Right atrium auricular region (tissue), 2 donors: ENCODE results near the gene SPATA2. TPM values are rescaled to one million over a fixed set of nuclear protein-coding genes. Genes with fewer than 3 reads are reported as not detected.

Experiments used
- DNase-seq: peaks from one replicate; pipeline ENCODE4 v3.0.0-alpha.2; 2019; ENCODE audit warnings: low spot score
- H3K27ac ChIP-seq, 2 donors: fragments of 200-600 bp; sonication (generic); 1 replicate in 1 of 2; 2 replicates in 1 of 2; pipeline ENCODE4 v1.5.1; 2016 to 2019
- H3K27me3 ChIP-seq, 2 donors: fragments of 200-600 bp; sonication (generic); one replicate each; pipeline versions ENCODE4 v1.5.1 to v1.6.0; 2017 to 2019
- H3K36me3 ChIP-seq: fragments of 200-600 bp; sonication (generic); one replicate; pipeline ENCODE4 v1.5.1; 2016
- H3K4me1 ChIP-seq, 2 donors: fragments of 200-600 bp; sonication (generic); one replicate each; pipeline versions ENCODE4 v1.5.1 to v1.6.0; 2017 to 2019
- H3K4me3 ChIP-seq, 2 donors: fragments of 200-600 bp; sonication (generic); 1 replicate in 1 of 2; 2 replicates in 1 of 2; pipeline ENCODE4 v1.5.1; 2017 to 2019; ENCODE audit warnings: mild to moderate bottlenecking in 1 of 2, moderate library complexity in 1 of 2
- H3K9me3 ChIP-seq, 2 donors: fragments of 200-600 bp; sonication (generic); one replicate each; pipeline ENCODE4 v1.5.1; 2019
- CTCF ChIP-seq, 2 donors: fragments of 200-600 bp; sonication (generic); IDR thresholded peaks; one replicate each; pipeline ENCODE4 v1.5.1; 2019; ENCODE audit warnings: antibody characterized with exemption in 2 of 2
- total RNA-seq, 2 donors: library from RNA; depleted of rRNA; stranded (reverse); fragments of >200 nt; gene quantifications; one replicate each; pipeline ENCODE4 v1.1.0, GENCODE V29; 2016

The SPATA2 gene
- total RNA-seq, 2 donors from 2014 or later = 5.0 to 6.1 TPM

- Histone ChIP-seq H3K9me3 (no peaks in the 10 kb centered on the region), H3K4me1 (peaks cover 0 to 7% of the 10 kb centered on the region in 2 donors), H3K36me3 (peaks cover 18% of the 10 kb centered on the region), H3K27ac (no peak overlapping the region), H3K27me3 (no peaks in the 10 kb centered on the region), H3K4me3 (no peak overlapping the region)
- DNase-seq = no peak
- no peak for TF ChIP-seq CTCF (IDR thresholded peaks at IDR 0.05)
Measured at GRCh38 chr20:49856904-49857303, 58.4 kb downstream of the SPATA2 start.

- peaks cover 5 to 20% of the 10 kb centered on the region in 2 donors for H3K4me1 ChIP-seq
- DNase-seq = no peak
- H3K27ac ChIP-seq = no peak overlapping the region
- H3K36me3 ChIP-seq = peaks cover 14% of the 10 kb centered on the region
- H3K27me3 ChIP-seq = no peaks in the 10 kb centered on the region
- no peak for TF ChIP-seq CTCF (IDR thresholded peaks at IDR 0.05)
- no peaks in the 10 kb centered on the region for H3K9me3 ChIP-seq
- H3K4me3 ChIP-seq = no peak overlapping the region
Measured at GRCh38 chr20:49854190-49854875, 61.0 kb downstream of the SPATA2 start.

- H3K36me3 ChIP-seq = peaks cover 14% of the 10 kb centered on the region
- DNase-seq = no peak
- H3K27me3 ChIP-seq = no peaks in the 10 kb centered on the region
- no peak for TF ChIP-seq CTCF (IDR thresholded peaks at IDR 0.05)
- H3K9me3 ChIP-seq = no peaks in the 10 kb centered on the region
- H3K27ac ChIP-seq = no peak overlapping the region
- peaks cover 5 to 20% of the 10 kb centered on the region in 2 donors for H3K4me1 ChIP-seq
- no peak overlapping the region for H3K4me3 ChIP-seq
Measured at GRCh38 chr20:49853640-49854039, 61.7 kb downstream of the SPATA2 start.

Other genes starting within 250 kb of the SPATA2 start
- 10 to 100 TPM; 17.7 to 24.4 TPM for gene B4GALT5, start 201.7 kb downstream of the SPATA2 start, total RNA-seq
- 1 to 10 TPM; 5.8 to 6.3 TPM for gene SLC9A8, start 102.7 kb downstream of the SPATA2 start, total RNA-seq
- gene RNF114, start 20.9 kb upstream of the SPATA2 start, total RNA-seq = 100 to 1,000 TPM in 1 of 2 donors, 10 to 100 TPM in 1; 40.2 to 117 TPM
- gene SNAI1, start 67.5 kb upstream of the SPATA2 start, total RNA-seq = 1 to 10 TPM; 4.3 to 4.4 TPM
- 10 to 100 TPM; 61.2 to 70.2 TPM for gene UBE2V1, start 197.6 kb upstream of the SPATA2 start, total RNA-seq
- gene PEDS1, start 238.2 kb upstream of the SPATA2 start, total RNA-seq = 10 to 100 TPM; 26.1 to 30.7 TPM